LNCaP clone FGC (cell line): Measurements from ENCODE around the gene PMPCA.

ENCODE experiments used
- DNase-seq: peaks from one replicate; pipeline ENCODE4 v3.0.0-alpha.2; 2011; ENCODE audit warnings: low read depth
- H3K4me3 ChIP-seq: 2 replicates; pipeline ENCODE4 v1.5.1; 2011; ENCODE audit warnings: mild to moderate bottlenecking, low read depth, low read length, control low read depth
- TF ChIP-seq, protein P1 (sequence below): IDR thresholded peaks from 2 replicates; pipeline ENCODE4 v1.5.1; 2012; ENCODE audit warnings: mild to moderate bottlenecking; ENCODE audit not compliant: control insufficient read depth, insufficient read depth; ENCODE audit errors: extremely low read depth

Gene PMPCA, protein sequence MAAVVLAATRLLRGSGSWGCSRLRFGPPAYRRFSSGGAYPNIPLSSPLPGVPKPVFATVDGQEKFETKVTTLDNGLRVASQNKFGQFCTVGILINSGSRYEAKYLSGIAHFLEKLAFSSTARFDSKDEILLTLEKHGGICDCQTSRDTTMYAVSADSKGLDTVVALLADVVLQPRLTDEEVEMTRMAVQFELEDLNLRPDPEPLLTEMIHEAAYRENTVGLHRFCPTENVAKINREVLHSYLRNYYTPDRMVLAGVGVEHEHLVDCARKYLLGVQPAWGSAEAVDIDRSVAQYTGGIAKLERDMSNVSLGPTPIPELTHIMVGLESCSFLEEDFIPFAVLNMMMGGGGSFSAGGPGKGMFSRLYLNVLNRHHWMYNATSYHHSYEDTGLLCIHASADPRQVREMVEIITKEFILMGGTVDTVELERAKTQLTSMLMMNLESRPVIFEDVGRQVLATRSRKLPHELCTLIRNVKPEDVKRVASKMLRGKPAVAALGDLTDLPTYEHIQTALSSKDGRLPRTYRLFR

DNA sequence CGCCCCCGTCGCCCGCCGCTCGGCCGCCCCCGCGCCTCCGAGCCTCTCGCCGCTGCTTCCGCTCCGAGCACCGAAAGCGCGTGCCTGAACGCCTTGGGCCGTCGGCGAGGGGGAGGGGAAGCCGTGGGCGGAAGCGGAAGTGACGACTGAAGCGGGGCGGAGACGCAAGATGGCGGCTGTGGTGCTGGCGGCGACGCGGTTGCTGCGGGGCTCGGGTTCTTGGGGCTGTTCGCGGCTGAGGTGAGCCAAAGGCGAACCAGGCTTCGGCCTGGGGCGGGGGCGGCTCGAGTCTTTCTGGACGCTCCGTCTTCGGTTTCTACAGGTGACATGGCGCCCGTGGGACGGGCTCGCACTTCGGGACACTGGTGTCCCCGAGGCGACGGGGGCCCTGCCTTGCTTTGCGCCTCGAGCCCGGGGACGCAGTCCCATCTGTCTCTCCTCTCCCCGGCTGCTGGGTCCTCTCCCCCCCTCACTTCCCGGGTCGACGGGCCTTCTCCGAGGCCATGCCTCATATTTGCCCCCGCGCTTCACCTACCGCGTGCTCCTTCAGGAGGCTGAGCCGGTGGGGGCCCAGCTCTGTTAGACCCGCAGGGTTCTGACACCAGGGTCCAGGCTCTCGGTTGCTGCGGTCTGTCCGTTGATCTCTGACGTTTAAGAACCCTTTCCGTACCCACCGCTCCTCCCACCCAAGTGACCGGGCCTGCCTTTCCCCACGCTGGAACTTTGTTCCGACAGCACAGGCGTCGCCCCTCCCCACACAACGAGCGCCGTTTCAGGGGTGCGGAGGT is at the start of gene PMPCA, which contains the start of gene ENTR1:
Gene PMPCA, plus strand, starts transcription at position 159 of the 788 bp plus-strand sequence. Its CDS starts 11 bp downstream, at position 170.
Gene ENTR1, minus strand, starts transcription at position 115 of the 788 bp plus-strand sequence. CDS start 217 bp downstream, outside the sequence.
- TF ChIP-seq, protein P1, sequence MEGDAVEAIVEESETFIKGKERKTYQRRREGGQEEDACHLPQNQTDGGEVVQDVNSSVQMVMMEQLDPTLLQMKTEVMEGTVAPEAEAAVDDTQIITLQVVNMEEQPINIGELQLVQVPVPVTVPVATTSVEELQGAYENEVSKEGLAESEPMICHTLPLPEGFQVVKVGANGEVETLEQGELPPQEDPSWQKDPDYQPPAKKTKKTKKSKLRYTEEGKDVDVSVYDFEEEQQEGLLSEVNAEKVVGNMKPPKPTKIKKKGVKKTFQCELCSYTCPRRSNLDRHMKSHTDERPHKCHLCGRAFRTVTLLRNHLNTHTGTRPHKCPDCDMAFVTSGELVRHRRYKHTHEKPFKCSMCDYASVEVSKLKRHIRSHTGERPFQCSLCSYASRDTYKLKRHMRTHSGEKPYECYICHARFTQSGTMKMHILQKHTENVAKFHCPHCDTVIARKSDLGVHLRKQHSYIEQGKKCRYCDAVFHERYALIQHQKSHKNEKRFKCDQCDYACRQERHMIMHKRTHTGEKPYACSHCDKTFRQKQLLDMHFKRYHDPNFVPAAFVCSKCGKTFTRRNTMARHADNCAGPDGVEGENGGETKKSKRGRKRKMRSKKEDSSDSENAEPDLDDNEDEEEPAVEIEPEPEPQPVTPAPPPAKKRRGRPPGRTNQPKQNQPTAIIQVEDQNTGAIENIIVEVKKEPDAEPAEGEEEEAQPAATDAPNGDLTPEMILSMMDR, result no peak
- peak; percentile 52 for DNase-seq
- H3K4me3 ChIP-seq, result peak within 1 kb of the TSS; percentile 97

DNA sequence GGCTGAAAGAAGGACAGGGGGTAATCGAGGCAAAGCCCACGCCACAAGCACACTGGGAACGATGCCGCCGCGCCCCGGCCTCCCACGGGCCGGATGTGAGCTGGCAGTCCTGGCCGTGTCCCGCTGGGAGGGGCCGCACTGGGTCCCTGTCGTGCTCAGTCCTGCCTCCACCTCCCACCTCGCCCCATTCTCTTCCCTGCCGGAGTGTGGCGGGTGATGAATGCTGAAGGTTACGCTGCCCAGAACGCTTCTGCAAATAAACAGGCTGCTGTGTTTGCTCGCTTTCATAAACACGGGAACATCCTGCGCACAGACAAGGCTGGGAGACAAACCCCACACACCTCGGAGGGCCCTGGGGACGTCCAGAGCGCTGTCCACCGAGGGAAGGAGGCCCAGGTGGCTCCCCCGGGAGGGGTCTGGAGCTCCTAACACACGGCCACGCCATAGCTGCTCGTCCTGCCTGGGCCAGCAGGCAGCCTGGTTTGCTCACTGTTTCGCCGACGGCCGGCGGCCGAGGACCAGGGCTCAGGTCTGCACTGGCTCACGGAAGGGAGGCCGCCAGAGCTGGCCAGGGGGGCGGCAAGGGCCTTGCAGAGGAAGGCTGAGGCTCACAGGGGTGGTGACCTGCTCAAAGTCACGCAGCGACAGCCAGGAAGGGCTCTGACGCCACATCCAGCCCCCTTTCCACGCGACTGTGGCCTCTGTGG is 49.3 kb upstream of the PMPCA start:
- no peak overlapping the region for H3K4me3 ChIP-seq
- TF ChIP-seq, protein P1, result no peak
- DNase-seq, result no peak

DNA sequence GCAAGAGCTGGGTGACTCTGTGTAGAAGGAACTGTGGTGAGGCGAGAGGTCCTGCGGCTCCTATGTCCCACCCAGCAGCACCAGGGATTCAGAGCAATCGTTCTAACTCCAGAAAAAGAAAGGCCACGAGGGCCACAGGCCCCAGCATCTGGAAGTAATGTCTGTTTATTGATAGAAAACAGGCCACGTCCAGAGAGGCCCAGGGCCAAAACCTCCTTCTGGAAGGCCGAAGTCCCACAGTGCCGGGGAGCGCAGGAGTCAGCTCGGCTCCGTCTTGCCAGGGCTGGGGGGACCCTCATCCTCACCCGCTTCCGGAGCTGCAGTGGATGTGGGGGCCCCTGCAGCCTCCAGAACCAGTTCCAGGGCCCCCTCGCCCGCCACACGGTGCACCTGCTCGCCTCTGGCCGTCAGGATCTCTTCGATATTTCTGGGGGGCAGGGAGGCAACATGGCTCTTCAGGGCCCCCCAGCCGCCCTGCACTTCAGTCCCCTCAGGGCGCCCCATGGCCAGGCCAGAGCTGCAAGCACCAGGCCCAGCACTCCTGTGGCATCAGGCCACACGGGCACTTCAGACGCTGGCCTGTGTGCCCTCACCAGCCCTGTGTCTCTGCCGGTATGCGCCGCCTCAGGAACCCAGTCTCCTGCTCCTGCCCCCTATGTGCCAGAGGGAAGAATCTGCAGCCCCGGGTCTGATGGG is 48.6 kb upstream of the PMPCA start:
- DNase-seq, result no peak
- TF ChIP-seq, protein P1, result no peak

DNA sequence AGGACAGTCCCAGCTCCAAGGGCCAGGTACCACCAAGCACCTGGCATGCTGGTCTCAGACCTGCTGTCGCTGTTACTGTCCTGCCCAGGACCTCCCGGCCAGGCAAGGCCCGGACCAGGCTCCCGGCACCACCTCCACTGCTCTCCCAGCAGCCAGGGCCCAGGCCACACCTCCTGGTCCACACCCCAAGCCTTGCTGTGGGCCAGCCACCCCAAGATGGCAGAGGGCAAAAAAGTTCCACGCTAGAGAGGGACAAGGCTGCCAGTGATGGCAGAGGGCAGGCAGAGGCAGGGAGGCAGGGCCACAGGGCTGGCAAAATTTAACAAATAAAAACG is 48.0 kb upstream of the PMPCA start:
- H3K4me3 ChIP-seq, result no peak overlapping the region
- DNase-seq, result no peak
- TF ChIP-seq, protein P1, result no peak

More for the DNA sequence above, 48.6 kb upstream of the PMPCA start:
- no peak overlapping the region for H3K4me3 ChIP-seq

DNA sequence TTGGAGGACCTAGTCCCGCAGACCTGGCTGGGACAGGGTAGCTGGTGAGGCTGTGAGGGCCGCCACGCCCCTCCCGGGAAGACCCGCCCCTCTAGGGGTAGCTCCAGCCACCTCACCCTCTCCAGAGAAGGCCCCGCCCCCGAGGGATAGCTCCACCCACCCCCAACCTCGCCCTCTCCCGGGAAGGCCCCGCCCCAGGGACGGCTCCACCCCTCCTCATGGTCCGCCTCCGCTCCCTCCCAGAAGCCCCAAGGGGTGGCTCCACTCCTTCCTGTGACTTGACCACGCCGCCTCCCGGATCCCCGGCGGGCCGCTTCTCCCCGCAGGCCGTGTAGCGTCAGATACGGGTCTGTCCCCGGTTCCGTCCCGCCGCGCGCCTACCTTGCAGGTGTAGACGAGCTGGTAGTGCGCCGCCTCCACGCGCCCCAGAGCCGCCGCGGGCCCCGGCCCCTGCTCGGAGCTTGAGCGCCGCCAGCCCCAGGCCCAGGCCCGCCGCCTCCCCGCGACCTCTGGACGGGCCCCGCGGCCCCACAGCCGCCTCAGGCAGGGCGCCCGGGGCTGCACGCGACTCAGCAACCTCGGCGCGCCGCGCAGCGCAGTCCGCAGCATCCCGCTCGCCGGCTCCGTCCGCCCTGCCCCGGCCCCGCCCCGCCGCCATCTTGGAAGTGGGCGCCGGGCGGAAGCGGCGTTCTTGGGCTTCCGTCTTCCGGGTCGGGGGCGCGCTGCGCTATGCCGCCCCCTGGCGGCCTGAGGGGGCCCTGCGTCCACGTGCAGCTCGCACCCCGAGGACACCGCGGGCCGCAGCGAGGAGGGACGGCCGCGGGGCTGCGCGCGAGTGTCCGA is 47.1 kb upstream of the PMPCA start, which contains the start of gene DNLZ:
Gene DNLZ, minus strand, starts transcription at position 639 of the 843 bp plus-strand sequence. Its CDS starts 30 bp downstream, at position 609.
- DNase-seq, result peak; percentile 78
- H3K4me3 ChIP-seq, result peak within 1 kb of the TSS; percentile 60
- TF ChIP-seq, protein P1, result peak; percentile 90
